HG02981 (cell line): Measurements from ENCODE around the gene LCP2.
A peak's percentile ranks its signal among the peaks of the same experiment; 100 is the strongest.

Experiments used
- ATAC-seq: cut with Tn5 transposase; IDR thresholded peaks from one replicate; pipeline ENCODE4 v1.9.1; 2021; ENCODE audit warnings: mild to moderate bottlenecking, moderate library complexity; ENCODE audit not compliant: unreplicated experiment

LCP2 gene

GRCh38 chr5:170297589-170298462 lies at the start of gene LCP2:
Gene LCP2 (minus strand): TSS chr5:170297777. CDS start chr5:170297611, 166 bp downstream.
- peak; percentile 36 for ATAC-seq

- ATAC-seq = no peak
Observed at GRCh38 chr5:170347022-170347567, 49.5 kb upstream of the LCP2 start.

GRCh38 chr5:170345971-170346370 lies 48.4 kb upstream of the LCP2 start:
- ATAC-seq = no peak

GRCh38 chr5:170343177-170343576 lies 45.6 kb upstream of the LCP2 start:
- ATAC-seq = no peak

GRCh38 chr5:170342153-170342725 lies 44.7 kb upstream of the LCP2 start:
- ATAC-seq = no peak

- no peak for ATAC-seq
Observed at GRCh38 chr5:170341545-170341944, 44.0 kb upstream of the LCP2 start.

GRCh38 chr5:170339780-170340167 lies 42.2 kb upstream of the LCP2 start:
- no peak for ATAC-seq

- ATAC-seq = peak; percentile 64
Observed at GRCh38 chr5:170338933-170339779, 41.6 kb upstream of the LCP2 start.

GRCh38 chr5:170338291-170338690 lies 40.7 kb upstream of the LCP2 start:
- ATAC-seq = no peak

GRCh38 chr5:170337045-170337733 lies 39.6 kb upstream of the LCP2 start:
- no peak for ATAC-seq

- no peak for ATAC-seq
Observed at GRCh38 chr5:170336065-170336464, 38.5 kb upstream of the LCP2 start.

GRCh38 chr5:170334626-170335025 lies 37.0 kb upstream of the LCP2 start:
- ATAC-seq = no peak

- no peak for ATAC-seq
Observed at GRCh38 chr5:170333161-170333910, 35.8 kb upstream of the LCP2 start.

- no peak for ATAC-seq
Observed at GRCh38 chr5:170332058-170332457, 34.5 kb upstream of the LCP2 start.

GRCh38 chr5:170330568-170331054 lies 33.0 kb upstream of the LCP2 start:
- ATAC-seq = no peak

- ATAC-seq = no peak
Observed at GRCh38 chr5:170329524-170329923, 31.9 kb upstream of the LCP2 start.

- no peak for ATAC-seq
Observed at GRCh38 chr5:170327829-170328228, 30.3 kb upstream of the LCP2 start.

GRCh38 chr5:170327168-170327567 lies 29.6 kb upstream of the LCP2 start:
- no peak for ATAC-seq

- no peak for ATAC-seq
Observed at GRCh38 chr5:170319301-170319700, 21.7 kb upstream of the LCP2 start.

GRCh38 chr5:170317499-170317898 lies 19.9 kb upstream of the LCP2 start:
- ATAC-seq = no peak
